ENCODE measurements around the gene CHTF18. TPM values are rescaled to one million over a fixed set of nuclear protein-coding genes. Genes with fewer than 3 reads are reported as not detected.

Gene CHTF18
- total RNA-seq, 1 experiment from 2014 or later: 102 TPM

GRCh38 chr16:766820-767640 lies 21.4 kb upstream of the CHTF18 start:
- Histone ChIP-seq H3K4me3 (ENCODE audit: low read depth, low read length) (no peak overlapping the region), H3K9me3 (no peaks in the 10 kb centered on the region), H3K4me1 (0 out of 2 replicates have a peak, but pooled peaks cover 5% of the 10 kb centered on the region), H3K27me3 (replicated peaks; ENCODE audit: control insufficient read depth, insufficient read depth, low read length) (no peaks in the 10 kb centered on the region), H3K36me3 (ENCODE audit: control insufficient read depth, insufficient read depth, low read length) (no peaks in the 10 kb centered on the region)
- TF ChIP-seq CTCF (IDR thresholded peaks at IDR 0.05; ENCODE audit: insufficient read depth in 1 of 2, low read depth in 1 of 2, low read length in 1 of 2, severe bottlenecking in 1 of 2, unreplicated experiment in 1 of 2): no peak
- no peaks in the 10 kb centered on the region for H3K4me1 Mint-ChIP-seq (ENCODE audit: low read depth, unreplicated experiment)
- ChIA-PET POLR2A (no interaction called here), CTCF (interaction anchor here (0.6 kb wide), 1 partner anchor 395 kb away, joined by 3 read pairs; no protein-coding TSS in a partner anchor)
- intact Hi-C loops (cut with micrococcal nuclease; ENCODE audit: unreplicated experiment): no loop called here
- no peaks in the 10 kb centered on the region for H3K9me3 Mint-ChIP-seq (ENCODE audit: unreplicated experiment)
- H3K27ac Mint-ChIP-seq (ENCODE audit: unreplicated experiment): no peak overlapping the region
- H3K36me3 Mint-ChIP-seq (ENCODE audit: insufficient read depth, unreplicated experiment): no peaks in the 10 kb centered on the region
- no peaks in the 10 kb centered on the region for H3K27me3 Mint-ChIP-seq (ENCODE audit: insufficient read depth, unreplicated experiment)
- no peak for DNase-seq
- no TSS peak for BruUV-seq (replicated peaks)
- no peak overlapping the region for H3K4me3 Mint-ChIP-seq (ENCODE audit: unreplicated experiment)

GRCh38 chr16:767743-768235 lies 20.6 kb upstream of the CHTF18 start:
- H3K27ac Mint-ChIP-seq (ENCODE audit: unreplicated experiment): no peak overlapping the region
- no peak for DNase-seq
- Histone ChIP-seq H3K4me1 (0 out of 2 replicates have a peak, but pooled peaks cover 2% of the 10 kb centered on the region), H3K27me3 (replicated peaks; ENCODE audit: control insufficient read depth, insufficient read depth, low read length) (no peaks in the 10 kb centered on the region), H3K4me3 (ENCODE audit: low read depth, low read length) (no peak overlapping the region), H3K9me3 (no peaks in the 10 kb centered on the region), H3K36me3 (ENCODE audit: control insufficient read depth, insufficient read depth, low read length) (no peaks in the 10 kb centered on the region)
- no TSS peak for BruUV-seq (replicated peaks)
- H3K4me3 Mint-ChIP-seq (ENCODE audit: unreplicated experiment): no peak overlapping the region
- no peak for TF ChIP-seq CTCF (IDR thresholded peaks at IDR 0.05; ENCODE audit: insufficient read depth in 1 of 2, low read depth in 1 of 2, low read length in 1 of 2, severe bottlenecking in 1 of 2, unreplicated experiment in 1 of 2)
- H3K4me1 Mint-ChIP-seq (ENCODE audit: low read depth, unreplicated experiment): no peaks in the 10 kb centered on the region
- intact Hi-C loops (cut with micrococcal nuclease; ENCODE audit: unreplicated experiment): no loop called here
- CTCF ChIA-PET: no interaction called here
- H3K27me3 Mint-ChIP-seq (ENCODE audit: insufficient read depth, unreplicated experiment): no peaks in the 10 kb centered on the region
- no peaks in the 10 kb centered on the region for H3K9me3 Mint-ChIP-seq (ENCODE audit: unreplicated experiment)
- POLR2A ChIA-PET: no interaction called here
- no peaks in the 10 kb centered on the region for H3K36me3 Mint-ChIP-seq (ENCODE audit: insufficient read depth, unreplicated experiment)

- H3K4me1 Mint-ChIP-seq (ENCODE audit: low read depth, unreplicated experiment): no peaks in the 10 kb centered on the region
- no peaks in the 10 kb centered on the region for H3K27me3 Mint-ChIP-seq (ENCODE audit: insufficient read depth, unreplicated experiment)
- H3K9me3 Mint-ChIP-seq (ENCODE audit: unreplicated experiment): no peaks in the 10 kb centered on the region
- ChIA-PET POLR2A (no interaction called here), CTCF (no interaction called here)
- H3K27ac Mint-ChIP-seq (ENCODE audit: unreplicated experiment): no peak overlapping the region
- H3K4me3 Mint-ChIP-seq (ENCODE audit: unreplicated experiment): no peak overlapping the region
- Histone ChIP-seq H3K27me3 (replicated peaks; ENCODE audit: control insufficient read depth, insufficient read depth, low read length) (no peaks in the 10 kb centered on the region), H3K4me1 (0 out of 2 replicates have a peak, but pooled peaks cover 2% of the 10 kb centered on the region), H3K4me3 (ENCODE audit: low read depth, low read length) (no peak overlapping the region), H3K9me3 (no peaks in the 10 kb centered on the region), H3K36me3 (ENCODE audit: control insufficient read depth, insufficient read depth, low read length) (no peaks in the 10 kb centered on the region)
- BruUV-seq (replicated peaks): no TSS peak
- no peak for TF ChIP-seq CTCF (IDR thresholded peaks at IDR 0.05; ENCODE audit: insufficient read depth in 1 of 2, low read depth in 1 of 2, low read length in 1 of 2, severe bottlenecking in 1 of 2, unreplicated experiment in 1 of 2)
- no peaks in the 10 kb centered on the region for H3K36me3 Mint-ChIP-seq (ENCODE audit: insufficient read depth, unreplicated experiment)
- intact Hi-C loops (cut with micrococcal nuclease; ENCODE audit: unreplicated experiment): no loop called here
- DNase-seq: no peak
These were observed 20.0 kb upstream of the CHTF18 start for GRCh38 chr16:768428-768827.
